HepG2 (cell line): ENCODE results near the gene FAM20A. TPM values are rescaled to one million over a fixed set of nuclear protein-coding genes. Genes with fewer than 3 reads are reported as not detected.

Experiments used
- BRD4 ChIP-seq: sonication (generic); formaldehyde crosslinking; IDR thresholded peaks from 2 replicates; pipeline ENCODE4 v1.4.0; 2020; ENCODE audit warnings: missing genetic modification reagents
- FOSL2 ChIP-seq: sonication (generic); formaldehyde crosslinking; IDR thresholded peaks from 2 replicates; pipeline ENCODE4 v1.4.0; 2020; ENCODE audit warnings: missing genetic modification reagents
- HHEX ChIP-seq: IDR thresholded peaks from 2 replicates; pipeline ENCODE4 v1.6.1; 2016; ENCODE audit warnings: control low read depth
- KMT2B ChIP-seq: IDR thresholded peaks from 2 replicates; pipeline ENCODE4 v1.6.1; 2016; ENCODE audit warnings: missing genetic modification reagents, missing compliant biosample characterization
- REL ChIP-seq: sonication (generic); formaldehyde crosslinking; conservative IDR thresholded peaks from 2 replicates; pipeline ENCODE4 v1.8.0; 2022; ENCODE audit warnings: mild to moderate bottlenecking, missing genetic modification reagents, moderate library complexity
- SSRP1 ChIP-seq: IDR thresholded peaks from 2 replicates; pipeline ENCODE4 v1.6.1; 2016; ENCODE audit warnings: control low read depth
- polyA plus RNA-seq, 8 experiments: library from polyadenylated mRNA; depleted of rRNA in 3 of 8; stranded (reverse) in 7 of 8; unstranded in 1 of 8; fragments of >200 nt; fragmentation: Illumina TruSeq in 4 of 8; extraction: Trizol in 4 of 8; gene quantifications; 2 replicates each; pipeline versions ENCODE4 v1.2.1 to v1.2.3, GENCODE V29; 2011 to 2016; ENCODE audit warnings: low read depth in 4 of 8, missing spikeins in 1 of 8, mixed read lengths in 1 of 8; ENCODE audit not compliant: insufficient read depth in 1 of 8
- total RNA-seq, 5 experiments: library from RNA; depleted of rRNA; stranded (reverse); fragments of >200 nt; fragmentation: Illumina TruSeq; extraction: Trizol; gene quantifications; 2 replicates each; pipeline ENCODE4 v1.2.3, GENCODE V29; 2016; ENCODE audit warnings: low read depth in 1 of 5
- TF ChIP-seq, protein P1 (sequence below): IDR thresholded peaks from 2 replicates; pipeline ENCODE4 v1.6.1; 2016; ENCODE audit warnings: mild to moderate bottlenecking
- TF ChIP-seq, protein P2 (sequence below): sonication (generic); formaldehyde crosslinking; IDR thresholded peaks from 2 replicates; pipeline ENCODE4 v1.5.1; 2020; ENCODE audit warnings: missing genetic modification reagents, mild to moderate bottlenecking, borderline replicate concordance
- TF ChIP-seq, protein P3 (sequence below): sonication (generic); formaldehyde crosslinking; IDR thresholded peaks from 2 replicates; pipeline ENCODE4 v1.8.0; 2023; ENCODE audit warnings: mild to moderate bottlenecking, missing genetic modification reagents
- TF ChIP-seq, protein P4 (sequence below): sonication (generic); formaldehyde crosslinking; IDR thresholded peaks from 2 replicates; pipeline ENCODE4 v1.9.0; 2022; ENCODE audit warnings: missing genetic modification reagents, mild to moderate bottlenecking, borderline replicate concordance

FAM20A gene
- total and polyA plus RNA-seq, 2 of the 13 experiments (the other 11 are each of a cell fraction or from before 2014, with no cell fraction given): 9.3 to 20.7 TPM

DNA sequence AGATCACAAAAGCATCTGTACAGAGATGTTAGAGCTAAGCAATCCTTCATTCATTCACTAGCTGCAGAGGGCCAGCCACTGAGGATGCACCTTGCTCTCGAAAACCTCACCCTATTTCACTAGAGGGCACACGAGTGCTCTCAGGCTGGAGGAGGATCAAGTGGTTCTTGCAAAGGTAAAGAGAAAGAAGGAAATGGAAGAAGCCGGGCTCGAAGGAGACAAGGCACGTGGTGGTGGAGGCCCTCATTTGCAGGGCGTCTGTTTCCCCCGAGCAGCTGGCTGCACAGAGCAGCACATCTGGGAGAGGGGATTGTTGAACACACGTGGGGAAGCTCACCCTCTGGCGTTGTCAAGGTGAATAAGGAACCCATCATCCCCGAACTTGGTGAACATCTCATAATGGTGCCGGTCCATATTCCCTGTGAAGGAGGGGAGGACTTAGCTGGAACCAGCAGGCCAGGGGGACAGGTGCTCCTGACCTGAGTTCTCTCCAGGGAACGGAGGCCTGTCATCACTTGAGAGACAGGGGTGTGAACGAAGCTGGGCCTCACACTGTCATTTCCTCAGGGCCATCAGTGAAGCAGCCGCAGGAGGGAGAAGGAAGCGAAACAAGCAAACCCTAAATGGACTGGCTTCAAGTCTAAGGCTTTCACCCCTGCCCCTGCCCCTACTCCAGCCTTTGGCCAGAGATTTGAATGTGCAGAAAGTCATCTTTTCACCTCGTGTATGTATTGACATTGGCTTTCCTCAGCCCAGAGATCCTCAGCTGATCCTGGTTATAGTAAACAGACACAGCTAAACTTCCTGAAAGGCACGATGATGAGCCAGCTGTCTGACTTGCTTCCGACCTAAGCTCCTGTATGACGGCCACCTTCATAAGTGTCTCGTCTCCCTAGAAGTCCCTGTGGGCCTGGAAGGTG, 61.4 kb downstream of the FAM20A start (continued):
- TF ChIP-seq KMT2B: no peak
- TF ChIP-seq, protein P1, sequence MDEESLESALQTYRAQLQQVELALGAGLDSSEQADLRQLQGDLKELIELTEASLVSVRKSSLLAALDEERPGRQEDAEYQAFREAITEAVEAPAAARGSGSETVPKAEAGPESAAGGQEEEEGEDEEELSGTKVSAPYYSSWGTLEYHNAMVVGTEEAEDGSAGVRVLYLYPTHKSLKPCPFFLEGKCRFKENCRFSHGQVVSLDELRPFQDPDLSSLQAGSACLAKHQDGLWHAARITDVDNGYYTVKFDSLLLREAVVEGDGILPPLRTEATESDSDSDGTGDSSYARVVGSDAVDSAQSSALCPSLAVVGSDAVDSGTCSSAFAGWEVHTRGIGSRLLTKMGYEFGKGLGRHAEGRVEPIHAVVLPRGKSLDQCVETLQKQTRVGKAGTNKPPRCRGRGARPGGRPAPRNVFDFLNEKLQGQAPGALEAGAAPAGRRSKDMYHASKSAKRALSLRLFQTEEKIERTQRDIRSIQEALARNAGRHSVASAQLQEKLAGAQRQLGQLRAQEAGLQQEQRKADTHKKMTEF (CRISPR knock-in tag): peak; percentile 39; the same call in 1 of the 2 replicates
- TF ChIP-seq, protein P2, sequence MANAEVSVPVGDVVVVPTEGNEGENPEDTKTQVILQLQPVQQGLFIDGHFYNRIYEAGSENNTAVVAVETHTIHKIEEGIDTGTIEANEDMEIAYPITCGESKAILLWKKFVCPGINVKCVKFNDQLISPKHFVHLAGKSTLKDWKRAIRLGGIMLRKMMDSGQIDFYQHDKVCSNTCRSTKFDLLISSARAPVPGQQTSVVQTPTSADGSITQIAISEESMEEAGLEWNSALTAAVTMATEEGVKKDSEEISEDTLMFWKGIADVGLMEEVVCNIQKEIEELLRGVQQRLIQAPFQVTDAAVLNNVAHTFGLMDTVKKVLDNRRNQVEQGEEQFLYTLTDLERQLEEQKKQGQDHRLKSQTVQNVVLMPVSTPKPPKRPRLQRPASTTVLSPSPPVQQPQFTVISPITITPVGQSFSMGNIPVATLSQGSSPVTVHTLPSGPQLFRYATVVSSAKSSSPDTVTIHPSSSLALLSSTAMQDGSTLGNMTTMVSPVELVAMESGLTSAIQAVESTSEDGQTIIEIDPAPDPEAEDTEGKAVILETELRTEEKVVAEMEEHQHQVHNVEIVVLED (CRISPR knock-in tag): no peak
- TF ChIP-seq, protein P3, sequence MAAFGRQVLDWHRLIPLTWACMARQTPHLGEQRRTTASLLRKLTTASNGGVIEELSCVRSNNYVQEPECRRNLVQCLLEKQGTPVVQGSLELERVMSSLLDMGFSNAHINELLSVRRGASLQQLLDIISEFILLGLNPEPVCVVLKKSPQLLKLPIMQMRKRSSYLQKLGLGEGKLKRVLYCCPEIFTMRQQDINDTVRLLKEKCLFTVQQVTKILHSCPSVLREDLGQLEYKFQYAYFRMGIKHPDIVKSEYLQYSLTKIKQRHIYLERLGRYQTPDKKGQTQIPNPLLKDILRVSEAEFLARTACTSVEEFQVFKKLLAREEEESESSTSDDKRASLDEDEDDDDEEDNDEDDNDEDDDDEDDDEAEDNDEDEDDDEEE (CRISPR knock-in tag): no peak
- TF ChIP-seq BRD4 (CRISPR knock-in tag): no peak
- no peak for TF ChIP-seq FOSL2 (CRISPR knock-in tag)
- TF ChIP-seq, protein P4, sequence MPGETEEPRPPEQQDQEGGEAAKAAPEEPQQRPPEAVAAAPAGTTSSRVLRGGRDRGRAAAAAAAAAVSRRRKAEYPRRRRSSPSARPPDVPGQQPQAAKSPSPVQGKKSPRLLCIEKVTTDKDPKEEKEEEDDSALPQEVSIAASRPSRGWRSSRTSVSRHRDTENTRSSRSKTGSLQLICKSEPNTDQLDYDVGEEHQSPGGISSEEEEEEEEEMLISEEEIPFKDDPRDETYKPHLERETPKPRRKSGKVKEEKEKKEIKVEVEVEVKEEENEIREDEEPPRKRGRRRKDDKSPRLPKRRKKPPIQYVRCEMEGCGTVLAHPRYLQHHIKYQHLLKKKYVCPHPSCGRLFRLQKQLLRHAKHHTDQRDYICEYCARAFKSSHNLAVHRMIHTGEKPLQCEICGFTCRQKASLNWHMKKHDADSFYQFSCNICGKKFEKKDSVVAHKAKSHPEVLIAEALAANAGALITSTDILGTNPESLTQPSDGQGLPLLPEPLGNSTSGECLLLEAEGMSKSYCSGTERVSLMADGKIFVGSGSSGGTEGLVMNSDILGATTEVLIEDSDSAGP (CRISPR knock-in tag): peak; percentile 10; the same call in 1 of the 2 replicates
- no peak for TF ChIP-seq HHEX (CRISPR knock-in tag)
- no peak for TF ChIP-seq SSRP1 (CRISPR knock-in tag)
- TF ChIP-seq REL (CRISPR knock-in tag): no peak
